Loucy (cell line): ENCODE results near the gene ZDHHC16.
A peak's percentile ranks its signal among the peaks of the same experiment; 100 is the strongest.

Source experiments
- H2AFZ ChIP-seq: fragments of 200-600 bp; sonication (generic); 2 replicates; pipeline ENCODE4 v1.6.0; 2016; ENCODE audit warnings: antibody characterized with exemption, mild to moderate bottlenecking, low read length, moderate library complexity
- H3F3A ChIP-seq: fragments of 200-600 bp; 2 replicates; pipeline ENCODE4 v1.6.0; 2016; ENCODE audit warnings: antibody characterized with exemption, low read depth, mild to moderate bottlenecking
- H3K27me3 ChIP-seq: fragments of 200-600 bp; sonication (generic); 2 replicates; pipeline ENCODE4 v1.6.1; 2014; ENCODE audit warnings: low read length, mild to moderate bottlenecking; ENCODE audit not compliant: insufficient read depth, poor library complexity, severe bottlenecking
- H3K36me3 ChIP-seq: fragments of 200-600 bp; sonication (generic); 2 replicates; pipeline ENCODE4 v1.6.1; 2016; ENCODE audit warnings: low read length; ENCODE audit not compliant: insufficient read depth
- H3K4me1 ChIP-seq: fragments of 200-600 bp; sonication (generic); 2 replicates; pipeline ENCODE4 v1.5.1; 2014; ENCODE audit warnings: low read length, mild to moderate bottlenecking; ENCODE audit not compliant: insufficient read depth, poor library complexity, severe bottlenecking
- H3K4me2 ChIP-seq: fragments of 200-600 bp; sonication (generic); 2 replicates; pipeline ENCODE4 v1.6.0; 2014; ENCODE audit warnings: antibody characterized with exemption, low read length, low read depth, mild to moderate bottlenecking; ENCODE audit not compliant: poor library complexity, severe bottlenecking
- H3K4me3 ChIP-seq: fragments of 200-600 bp; sonication (generic); 2 replicates; pipeline ENCODE4 v1.5.1; 2014; ENCODE audit warnings: low read length, mild to moderate bottlenecking, mixed read lengths; ENCODE audit not compliant: poor library complexity, severe bottlenecking
- H3K79me2 ChIP-seq: fragments of 200-600 bp; sonication (generic); 2 replicates; pipeline ENCODE4 v1.6.1; 2014; ENCODE audit warnings: low read length; ENCODE audit not compliant: insufficient read depth
- H3K9ac ChIP-seq: fragments of 200-600 bp; sonication (generic); 2 replicates; pipeline ENCODE4 v1.6.0; 2014; ENCODE audit warnings: mild to moderate bottlenecking, low read depth, low read length, moderate library complexity; ENCODE audit not compliant: poor library complexity, severe bottlenecking
- H3K9me2 ChIP-seq: fragments of 200-600 bp; sonication (generic); replicated peaks from 2 replicates; pipeline ENCODE4 v1.6.1; 2016; ENCODE audit warnings: low read depth, low read length, mixed read lengths
- H3K9me3 ChIP-seq: fragments of 200-600 bp; sonication (generic); 2 replicates; pipeline ENCODE4 v1.6.1; 2014; ENCODE audit warnings: mild to moderate bottlenecking, antibody characterized with exemption, low read length, low read depth; ENCODE audit not compliant: insufficient read depth
- H4K20me1 ChIP-seq: fragments of 200-600 bp; sonication (generic); 2 replicates; pipeline ENCODE4 v1.6.0; 2014; ENCODE audit warnings: antibody characterized with exemption, low read length, mild to moderate bottlenecking; ENCODE audit not compliant: insufficient read depth, poor library complexity, severe bottlenecking
- CTCF ChIP-seq: fragments of 200-600 bp; sonication (generic); conservative IDR thresholded peaks from 2 replicates; pipeline ENCODE4 v1.5.1; 2014; ENCODE audit warnings: mild to moderate bottlenecking, antibody characterized with exemption, low read length
- EZH2phosphoT487 ChIP-seq: fragments of 200-600 bp; IDR thresholded peaks from 2 replicates; pipeline ENCODE4 v1.6.1; 2018; ENCODE audit warnings: antibody characterized with exemption, mild to moderate bottlenecking, moderate library complexity, borderline replicate concordance

ZDHHC16 gene

DNA sequence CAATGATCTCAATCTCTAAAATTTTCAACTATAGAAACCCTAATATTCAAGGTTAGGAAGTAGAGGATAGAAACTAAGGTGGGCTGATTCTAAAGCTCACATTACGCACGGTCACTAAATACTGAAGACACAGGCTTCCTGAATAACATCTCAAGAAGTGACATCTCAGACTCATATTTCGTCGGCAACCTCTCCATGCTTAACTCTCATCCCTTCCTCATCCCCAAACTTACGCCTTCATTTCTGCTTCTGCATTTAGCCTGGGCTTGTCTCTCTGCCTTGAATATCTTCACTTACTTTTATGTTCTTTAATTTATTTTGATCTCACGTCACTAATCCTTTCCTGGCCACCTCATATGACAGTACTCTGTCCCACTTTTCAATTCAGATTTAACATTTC is 10.8 kb upstream of the ZDHHC16 start:
- TF ChIP-seq CTCF = no peak
- TF ChIP-seq EZH2phosphoT487 = no peak
- Histone ChIP-seq H3K9me3 (no peaks in the 10 kb centered on the region), H3K4me2 (no peak overlapping the region), H3K4me1 (peaks cover 5% of the 10 kb centered on the region), H3K9ac (no peak overlapping the region), H3F3A (no peaks in the 10 kb centered on the region), H3K79me2 (peaks cover 19% of the 10 kb centered on the region), H4K20me1 (peaks cover 18% of the 10 kb centered on the region), H3K27me3 (no peaks in the 10 kb centered on the region), H3K36me3 (peaks cover 57% of the 10 kb centered on the region; the same call in 1 of the 2 replicates), H2AFZ (no peak overlapping the region), H3K4me3 (no peak overlapping the region), H3K9me2 (no peaks in the 10 kb centered on the region)

DNA sequence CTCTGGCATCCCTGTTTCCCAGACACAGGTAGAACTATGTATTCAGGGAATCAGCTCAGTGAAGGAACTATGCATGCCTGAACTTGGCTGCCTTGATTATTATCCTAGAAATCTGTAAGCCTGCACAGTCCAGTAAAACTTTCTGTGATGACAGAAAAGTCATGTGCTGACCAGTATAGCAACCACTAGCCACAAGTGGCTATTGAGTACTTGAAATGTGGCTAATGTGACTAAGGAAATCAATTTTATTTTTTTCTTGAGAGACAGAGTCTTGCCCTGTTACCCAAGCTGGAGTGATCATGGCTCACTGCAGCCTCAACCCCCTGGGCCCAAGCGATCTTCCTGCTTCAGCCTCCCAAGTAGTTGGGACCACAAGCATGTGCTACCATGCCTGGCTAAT is 3.7 kb upstream of the ZDHHC16 start:
- Histone ChIP-seq H3K9me3 (no peaks in the 10 kb centered on the region), H3K36me3 (peaks cover 11% of the 10 kb centered on the region; the same call in 1 of the 2 replicates), H3K4me3 (no peak overlapping the region), H3K9me2 (no peaks in the 10 kb centered on the region), H4K20me1 (no peaks in the 10 kb centered on the region), H3K9ac (no peak overlapping the region), H3K79me2 (peaks cover 41% of the 10 kb centered on the region), H3K27me3 (no peaks in the 10 kb centered on the region), H2AFZ (no peak overlapping the region), H3K4me1 (peaks cover 18% of the 10 kb centered on the region), H3F3A (no peaks in the 10 kb centered on the region), H3K4me2 (no peak overlapping the region)
- TF ChIP-seq CTCF (no peak), EZH2phosphoT487 (no peak)

GRCh38 chr10:97444212-97444611 is 1.8 kb upstream of the ZDHHC16 start:
- Histone ChIP-seq H3K79me2 (peaks cover 60% of the 10 kb centered on the region), H3F3A (no peaks in the 10 kb centered on the region), H4K20me1 (no peaks in the 10 kb centered on the region), H2AFZ (no peak overlapping the region), H3K4me3 (peak overlapping the region; percentile 89), H3K9ac (peak overlapping the region; percentile 80), H3K9me2 (no peaks in the 10 kb centered on the region), H3K27me3 (no peaks in the 10 kb centered on the region), H3K4me1 (peaks cover 27% of the 10 kb centered on the region), H3K4me2 (peak overlapping the region; percentile 94), H3K36me3 (peaks cover 8% of the 10 kb centered on the region; the same call in 1 of the 2 replicates), H3K9me3 (no peaks in the 10 kb centered on the region)
- TF ChIP-seq EZH2phosphoT487 = no peak

GRCh38 chr10:97445357-97445721 is 636 bp upstream of the ZDHHC16 start:
- H3K79me2 ChIP-seq = peaks cover 68% of the 10 kb centered on the region
- TF ChIP-seq CTCF = no peak
- TF ChIP-seq EZH2phosphoT487 = no peak

More at GRCh38 chr10:97445357-97445721, 636 bp upstream of the ZDHHC16 start:
- peak overlapping the region; percentile 89 for H3K4me3 ChIP-seq
- H3K4me1 ChIP-seq = peaks cover 30% of the 10 kb centered on the region
- H3F3A ChIP-seq = no peaks in the 10 kb centered on the region
- peak overlapping the region; percentile 94 for H3K4me2 ChIP-seq
- H3K36me3 ChIP-seq = peaks cover 7% of the 10 kb centered on the region; the same call in 1 of the 2 replicates
- no peaks in the 10 kb centered on the region for H3K27me3 ChIP-seq
- peaks cover 2% of the 10 kb centered on the region for H4K20me1 ChIP-seq
- H3K9me3 ChIP-seq = no peaks in the 10 kb centered on the region
- peak overlapping the region; percentile 95 for H2AFZ ChIP-seq
- peak overlapping the region; percentile 80 for H3K9ac ChIP-seq
- H3K9me2 ChIP-seq = no peaks in the 10 kb centered on the region
